SW 1271 (cell line): ENCODE results near the gene TBC1D21.

Experiments
- DNase-seq, 2 experiments: peaks; one replicate each; lab custom pipeline; 2025; lab: John Stamatoyannopoulos, UW

Gene TBC1D21

GRCh38 chr15:73908822-73909122 lies 35.4 kb downstream of the TBC1D21 start:
- no peak for DNase-seq

- no peak for DNase-seq
Observed at GRCh38 chr15:73909651-73910050, 36.3 kb downstream of the TBC1D21 start.

- DNase-seq = no peak
Observed at GRCh38 chr15:73910522-73911303, 37.3 kb downstream of the TBC1D21 start.

GRCh38 chr15:73912030-73912596 lies 38.7 kb downstream of the TBC1D21 start:
- DNase-seq = no peak

GRCh38 chr15:73914145-73914544 lies 40.8 kb downstream of the TBC1D21 start:
- DNase-seq = no peak

GRCh38 chr15:73915082-73915481 lies 41.7 kb downstream of the TBC1D21 start:
- DNase-seq = no peak

- no peak for DNase-seq
Observed at GRCh38 chr15:73918784-73919183, 45.4 kb downstream of the TBC1D21 start.

GRCh38 chr15:73919706-73920105 lies 46.3 kb downstream of the TBC1D21 start:
- DNase-seq = no peak

GRCh38 chr15:73921254-73921925 lies 48.0 kb downstream of the TBC1D21 start:
- DNase-seq = no peak

GRCh38 chr15:73922186-73923151 lies 49.1 kb downstream of the TBC1D21 start:
- no peak for DNase-seq

- DNase-seq = no peak
Observed at GRCh38 chr15:73923156-73923487, 49.8 kb downstream of the TBC1D21 start.

- no peak for DNase-seq
Observed at GRCh38 chr15:73923488-73924164, 50.3 kb downstream of the TBC1D21 start.

- peak; percentile 70 to 76 for DNase-seq
Observed at GRCh38 chr15:73924171-73924921, 51.0 kb downstream of the TBC1D21 start.

GRCh38 chr15:73925848-73926218 lies 52.5 kb downstream of the TBC1D21 start:
- no peak for DNase-seq

GRCh38 chr15:73926219-73927002 lies 53.0 kb downstream of the TBC1D21 start, which contains the start of gene LOXL1:
LOXL1 (plus strand) TSS chr15:73926462; CDS start chr15:73926784, 322 bp downstream.
- peak; percentile 32 to 54 for DNase-seq

GRCh38 chr15:73927003-73927475 lies 53.7 kb downstream of the TBC1D21 start:
- no peak for DNase-seq

- peak in 1 of 2 experiments; percentile 44 for DNase-seq
Observed at GRCh38 chr15:73927476-73928240, 54.3 kb downstream of the TBC1D21 start.

- no peak for DNase-seq
Observed at GRCh38 chr15:73928241-73928579, 54.8 kb downstream of the TBC1D21 start.

- DNase-seq = no peak
Observed at GRCh38 chr15:73928971-73929627, 55.7 kb downstream of the TBC1D21 start.
